HG02938 (cell line): Measurements from ENCODE around the gene ADARB1.

Experiments used
- ATAC-seq: cut with Tn5 transposase; IDR thresholded peaks from one replicate; pipeline ENCODE4 v1.9.1; 2021; ENCODE audit warnings: mild to moderate bottlenecking, moderate library complexity; ENCODE audit not compliant: unreplicated experiment

Gene ADARB1

DNA sequence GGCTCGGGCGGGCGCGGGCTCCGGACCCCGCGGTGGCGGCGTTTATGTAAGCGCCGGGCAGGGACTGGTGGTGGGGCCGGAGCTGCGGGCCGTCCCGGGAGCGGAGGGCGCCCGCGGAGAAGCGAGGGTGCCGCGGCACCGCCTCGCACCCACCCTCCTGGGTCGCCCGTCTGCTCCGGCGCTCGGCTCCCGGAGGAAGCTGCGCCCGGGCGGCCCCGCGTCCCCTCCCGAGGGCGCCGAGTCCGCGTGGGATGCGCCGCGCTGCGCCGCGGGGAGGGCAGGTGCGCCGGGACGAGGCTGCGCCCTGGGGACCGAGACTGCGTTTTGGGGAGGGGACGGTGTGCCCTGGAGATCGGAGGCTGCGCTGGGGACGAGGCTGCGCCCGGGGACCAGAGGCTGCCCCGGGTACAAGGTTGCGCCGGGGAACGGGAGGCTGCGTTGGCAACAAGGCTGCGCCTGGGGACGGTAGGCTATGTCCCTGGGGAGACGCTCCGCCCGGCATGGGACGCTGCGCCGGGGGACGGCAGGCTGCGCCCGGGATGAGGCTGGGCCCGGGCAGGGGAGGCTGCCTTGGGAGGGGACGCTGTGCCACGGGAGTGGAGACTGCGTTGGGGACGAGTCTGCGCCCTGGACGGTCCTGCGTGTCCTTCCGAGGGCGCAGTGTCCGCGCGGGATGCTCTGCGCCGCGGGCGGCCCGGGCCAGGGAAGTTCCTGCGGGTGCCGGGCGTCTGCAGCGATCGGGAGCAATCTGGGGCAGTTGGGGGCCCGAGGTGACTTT lies 627 bp downstream of the ADARB1 start:
- ATAC-seq = no peak

DNA sequence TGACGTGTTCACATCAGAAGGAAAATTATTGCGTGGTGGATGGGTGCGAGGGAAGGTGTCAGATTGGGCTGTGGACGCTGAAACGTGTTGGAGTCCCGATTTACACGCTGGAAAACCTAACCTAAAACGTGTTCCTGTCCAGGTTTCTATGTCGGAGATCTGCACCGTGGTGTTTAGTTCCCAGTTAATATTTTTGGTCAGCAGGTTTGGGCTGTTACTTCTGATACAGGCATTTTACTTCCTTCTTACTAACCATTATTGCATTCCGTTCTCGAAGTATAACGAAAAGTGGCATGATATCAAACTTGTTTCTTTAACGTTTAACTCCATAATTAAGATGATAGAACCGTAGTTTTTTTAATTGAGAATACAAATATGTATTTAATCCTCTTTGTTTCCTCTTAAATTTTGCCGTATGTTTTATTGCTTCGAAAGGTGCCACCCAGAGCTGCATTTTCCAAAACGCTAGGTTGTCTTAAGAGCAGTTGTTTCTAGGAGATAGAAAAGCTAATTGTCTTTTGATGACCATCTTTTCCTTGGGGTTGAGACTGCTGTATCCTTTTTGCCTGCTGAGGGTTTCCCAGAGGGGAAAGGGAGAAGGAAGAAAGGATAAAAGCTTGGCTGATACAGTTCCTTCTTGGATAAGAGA lies 1.3 kb downstream of the ADARB1 start:
- ATAC-seq = no peak

DNA sequence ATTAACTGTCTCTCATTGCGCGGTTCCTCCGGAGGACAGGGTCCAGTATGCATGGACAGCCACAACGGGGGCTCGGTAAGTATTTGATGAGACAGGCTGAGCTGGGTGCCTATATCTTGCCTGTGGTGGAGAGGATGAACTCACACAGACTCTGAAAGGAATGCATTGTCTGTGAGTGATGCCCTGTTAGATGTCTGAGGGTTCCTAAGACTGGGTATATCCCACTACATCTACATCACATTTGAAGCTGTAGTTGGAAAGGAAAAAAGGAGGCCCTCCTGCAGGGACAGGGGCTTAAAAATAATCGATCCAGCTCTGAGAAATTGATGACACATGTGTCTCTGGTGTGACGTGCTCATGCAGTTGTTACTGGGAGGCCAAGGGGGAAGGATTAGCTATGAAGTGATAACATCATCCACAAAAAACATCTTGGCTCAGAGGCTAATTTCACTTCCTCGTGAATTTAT lies 1.9 kb downstream of the ADARB1 start:
- no peak for ATAC-seq

DNA sequence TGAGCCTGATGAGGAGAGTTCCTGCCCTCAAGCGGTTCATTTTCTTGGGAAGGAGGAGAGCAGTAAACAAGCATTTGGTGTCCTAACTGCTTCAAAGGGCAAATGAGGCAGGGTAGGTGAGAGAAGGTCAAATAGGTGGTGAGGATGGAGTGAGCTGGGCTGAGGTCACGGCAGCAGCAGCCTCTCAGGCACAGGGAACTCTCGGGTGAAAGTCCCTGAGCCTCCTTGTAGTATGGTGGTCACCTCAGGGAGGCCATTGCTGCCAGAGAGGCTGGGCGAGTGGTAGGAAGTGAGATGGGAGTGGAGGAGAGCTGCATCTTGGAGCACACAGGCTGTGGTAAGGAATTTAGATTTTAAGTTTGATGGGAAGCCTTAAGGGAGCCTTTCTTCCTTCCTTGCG lies 4.0 kb downstream of the ADARB1 start:
- no peak for ATAC-seq

DNA sequence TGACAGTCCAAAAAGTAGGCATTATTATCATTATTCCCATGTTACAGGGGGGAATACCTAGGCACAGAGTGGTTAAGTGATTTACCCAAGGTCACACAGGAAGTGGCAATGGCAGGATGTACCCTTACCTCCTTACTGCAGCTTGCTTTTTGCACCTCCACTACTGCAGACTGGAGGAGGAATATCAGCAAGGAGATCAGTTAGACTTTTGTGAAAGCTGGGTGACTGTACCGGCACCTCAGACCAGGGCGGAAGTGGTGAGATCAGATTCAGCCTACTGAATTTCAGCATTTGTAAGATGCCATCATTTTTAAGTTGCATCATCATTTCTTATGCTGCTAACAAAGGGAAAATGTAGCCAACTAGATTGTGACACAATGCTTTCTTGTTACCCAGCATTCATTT lies 4.5 kb downstream of the ADARB1 start:
- ATAC-seq = no peak

DNA sequence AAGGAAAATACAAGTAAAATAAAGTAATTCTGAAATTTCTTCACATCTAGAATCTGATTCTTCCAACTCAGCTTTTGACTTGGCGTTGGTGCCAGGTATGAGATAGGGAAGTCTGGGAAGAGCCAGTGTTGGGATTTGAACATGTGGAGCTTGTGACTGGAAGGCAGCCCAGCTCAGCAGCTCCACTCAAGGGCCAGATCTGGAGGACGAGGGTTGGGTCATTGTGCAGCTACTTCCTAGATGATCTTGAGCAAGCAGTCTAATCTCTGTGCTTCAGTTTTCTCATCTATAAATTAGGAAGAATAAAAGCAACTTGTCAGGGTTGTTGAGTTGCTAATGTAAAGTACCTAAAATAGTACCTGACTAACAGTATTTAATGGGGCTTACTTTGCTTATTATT lies 5.0 kb downstream of the ADARB1 start:
- no peak for ATAC-seq

DNA sequence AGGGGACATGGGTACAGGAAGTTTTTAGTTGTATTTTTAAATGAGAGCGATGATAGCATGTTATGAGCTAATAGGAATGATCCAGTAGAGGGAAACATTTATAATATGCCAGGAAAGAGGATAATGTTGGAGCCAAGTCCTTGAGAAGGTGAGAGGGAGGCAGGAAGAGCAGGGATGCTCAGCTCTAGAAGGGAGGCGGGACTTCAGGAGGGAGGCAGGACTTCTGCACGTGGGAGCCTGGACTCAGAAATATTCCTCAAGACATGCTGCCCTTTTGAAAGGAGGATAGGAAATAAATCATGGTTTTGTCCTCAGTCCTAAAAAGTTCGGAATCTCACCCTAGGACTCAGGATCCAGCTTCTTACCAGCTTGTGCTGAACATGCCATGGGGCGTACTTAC lies 5.9 kb downstream of the ADARB1 start:
- ATAC-seq = no peak

DNA sequence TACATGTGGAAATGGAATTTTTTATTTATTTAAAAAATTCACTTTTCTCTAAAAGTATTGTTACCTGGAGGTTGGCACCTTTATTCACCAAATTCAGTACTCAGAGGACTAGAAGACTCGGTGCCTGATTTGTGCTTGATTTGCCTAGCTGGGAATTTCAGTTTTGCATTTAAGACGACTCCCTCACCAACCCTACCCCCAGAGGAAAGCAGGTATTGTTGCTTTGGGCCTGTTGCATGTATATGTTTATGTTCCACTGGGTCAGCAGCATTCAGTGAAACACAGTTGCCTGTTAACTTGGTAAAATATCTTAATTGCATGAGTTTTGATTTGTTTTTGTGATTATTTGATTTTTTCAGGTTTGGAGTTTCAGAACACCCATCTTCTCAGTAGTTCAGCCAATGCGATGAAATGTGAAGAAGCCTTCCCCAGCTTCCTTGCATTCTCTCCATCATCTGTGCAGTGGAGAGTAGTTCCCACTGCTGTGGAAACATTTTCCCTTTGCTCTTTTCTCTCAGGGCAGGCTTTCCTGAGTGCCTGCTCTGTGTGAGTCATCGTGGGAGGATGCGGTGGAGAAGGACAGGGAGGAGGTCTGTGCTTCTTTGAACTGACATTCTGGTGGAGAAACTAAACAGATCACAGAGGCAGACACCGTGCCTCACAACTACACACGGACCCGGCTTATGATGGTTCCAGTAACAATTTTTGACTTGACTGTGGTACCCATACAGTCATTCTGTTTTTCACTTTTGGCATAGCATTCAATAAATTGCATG lies 6.4 kb downstream of the ADARB1 start:
- ATAC-seq = no peak

DNA sequence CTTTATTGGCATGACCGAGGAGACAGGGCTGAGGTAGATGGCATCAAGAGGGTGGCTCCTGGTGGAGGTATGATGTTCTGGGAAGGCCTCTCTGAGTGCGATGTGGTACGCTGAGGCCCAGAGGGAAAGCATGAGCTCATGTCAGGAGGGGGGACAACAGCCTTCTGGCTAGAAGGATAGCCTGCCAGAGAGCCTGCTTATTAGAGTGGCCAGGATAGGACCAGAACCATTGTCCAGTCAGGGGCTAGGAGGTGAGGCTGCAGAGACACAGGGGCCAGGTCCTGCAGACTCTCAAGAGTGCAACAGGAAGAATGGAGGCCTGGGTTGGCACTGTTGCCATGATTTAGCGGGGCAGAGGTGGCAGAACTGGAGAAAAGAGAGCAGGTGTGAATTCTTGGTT lies 7.3 kb downstream of the ADARB1 start:
- no peak for ATAC-seq

DNA sequence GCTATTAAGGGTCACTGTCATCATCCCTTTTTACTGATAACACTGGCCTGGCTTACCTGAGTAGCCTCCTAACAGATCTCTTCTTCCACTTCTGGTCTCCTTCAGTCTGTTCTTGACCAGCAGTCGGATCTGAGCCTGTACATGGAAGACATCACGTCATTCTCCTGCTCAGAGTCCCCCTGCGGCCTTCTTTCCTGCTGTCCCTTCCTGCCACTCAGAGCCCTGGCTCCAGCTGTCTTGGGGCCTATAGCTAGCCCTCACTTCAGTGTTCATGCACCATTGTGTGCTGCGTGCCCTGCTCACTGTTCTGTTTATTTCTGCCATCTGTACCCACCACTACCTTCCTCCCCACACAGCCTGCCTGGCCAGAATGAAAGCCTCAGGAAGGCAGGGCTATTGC lies 8.4 kb downstream of the ADARB1 start:
- no peak for ATAC-seq

DNA sequence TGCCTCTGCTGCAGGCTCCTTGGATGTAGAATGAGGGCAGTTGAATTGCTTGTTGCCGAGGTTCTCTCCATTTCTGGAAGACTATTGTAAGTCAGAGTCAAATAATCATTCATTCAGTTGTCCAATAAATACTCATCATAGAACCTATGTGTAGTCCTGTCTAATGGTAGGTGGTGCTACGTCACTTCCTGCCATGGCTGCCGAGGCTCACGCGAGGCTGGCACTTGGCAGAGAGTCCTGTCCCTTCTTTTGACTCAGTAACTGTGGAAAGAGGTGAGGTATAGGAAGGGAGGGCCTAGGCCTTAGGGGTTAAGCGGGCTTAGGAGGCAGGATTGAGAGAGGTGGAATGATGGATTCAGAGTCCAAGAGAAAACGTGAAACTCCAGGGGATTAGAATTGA lies 9.7 kb downstream of the ADARB1 start:
- ATAC-seq = no peak

DNA sequence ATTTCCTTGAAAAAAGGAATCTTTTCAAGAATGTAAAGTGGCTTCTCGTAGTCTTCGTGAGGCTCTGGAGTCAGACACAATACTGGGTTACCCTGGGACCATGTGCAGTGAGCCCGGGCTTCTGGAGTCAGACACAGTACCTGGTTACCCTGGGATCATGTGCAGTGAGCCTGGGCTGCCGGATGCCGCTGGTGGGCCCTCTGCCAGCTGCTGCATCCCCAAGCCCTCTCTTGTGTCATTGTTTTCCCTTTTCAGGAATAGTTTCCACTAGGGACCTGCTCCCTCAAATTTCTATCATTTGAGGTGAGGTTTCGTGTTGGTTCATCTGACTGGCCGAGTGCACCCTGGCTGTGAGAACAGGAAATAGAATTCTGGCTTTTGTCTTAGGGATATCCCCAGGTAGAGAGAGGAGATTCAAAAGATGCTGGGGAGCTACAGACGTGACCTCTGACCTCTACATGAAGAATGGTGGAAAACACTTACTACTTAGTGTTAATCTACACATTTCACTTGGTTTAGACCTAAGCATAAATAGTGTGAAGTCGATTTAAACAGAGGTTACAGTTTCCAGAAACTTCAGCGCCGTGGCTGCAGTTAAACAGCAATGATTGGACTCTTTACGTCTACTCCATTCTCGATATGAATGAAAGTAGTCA lies 10.6 kb downstream of the ADARB1 start:
- no peak for ATAC-seq

DNA sequence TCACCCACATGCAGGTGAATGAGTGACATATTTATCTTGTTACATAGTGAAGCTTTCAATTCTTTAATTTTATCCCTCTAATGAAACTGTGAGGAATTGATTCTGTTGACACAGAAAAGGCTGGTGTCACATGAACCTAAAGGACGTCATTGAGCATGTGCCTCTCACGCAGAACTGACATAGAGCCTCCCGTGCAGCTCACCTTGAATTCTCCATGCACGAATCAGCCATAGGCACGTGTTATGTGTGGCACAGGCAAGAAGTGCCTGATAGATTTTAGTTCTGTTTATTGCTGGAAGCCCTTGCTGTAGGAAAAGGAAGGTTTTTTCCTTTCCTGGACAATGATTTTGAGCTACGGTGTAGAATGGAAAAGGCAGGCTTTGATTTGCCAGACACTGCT lies 11.3 kb downstream of the ADARB1 start:
- no peak for ATAC-seq

DNA sequence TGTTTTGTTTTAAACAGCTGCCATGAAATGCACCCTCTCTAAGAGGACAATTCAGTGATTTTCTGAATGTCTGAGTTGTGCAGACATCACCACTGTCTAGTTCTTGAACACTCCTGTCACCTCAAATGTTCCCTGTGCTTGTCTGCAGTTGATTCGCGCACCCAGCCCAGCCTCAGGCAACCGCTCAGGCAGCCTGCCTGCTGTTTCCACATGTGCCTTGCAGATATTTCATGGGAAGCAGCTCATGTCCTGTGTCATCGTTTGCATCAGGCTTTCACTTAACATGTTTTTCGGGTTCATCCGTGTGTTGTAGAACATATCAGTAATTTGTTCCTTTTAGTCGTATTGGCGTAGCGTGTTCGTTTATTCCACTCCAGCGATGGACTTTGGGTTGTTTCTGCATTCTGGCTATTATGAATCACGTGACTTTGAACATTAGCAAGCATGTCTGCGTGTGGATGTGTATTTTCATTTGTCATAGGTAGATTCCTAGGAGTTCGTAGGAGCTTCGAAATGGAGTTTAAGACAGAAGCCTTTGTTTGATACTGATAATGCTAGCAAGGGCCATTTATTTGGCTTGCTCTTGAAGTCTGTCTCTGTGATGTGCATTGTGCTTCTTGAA lies 12.1 kb downstream of the ADARB1 start:
- ATAC-seq = no peak

DNA sequence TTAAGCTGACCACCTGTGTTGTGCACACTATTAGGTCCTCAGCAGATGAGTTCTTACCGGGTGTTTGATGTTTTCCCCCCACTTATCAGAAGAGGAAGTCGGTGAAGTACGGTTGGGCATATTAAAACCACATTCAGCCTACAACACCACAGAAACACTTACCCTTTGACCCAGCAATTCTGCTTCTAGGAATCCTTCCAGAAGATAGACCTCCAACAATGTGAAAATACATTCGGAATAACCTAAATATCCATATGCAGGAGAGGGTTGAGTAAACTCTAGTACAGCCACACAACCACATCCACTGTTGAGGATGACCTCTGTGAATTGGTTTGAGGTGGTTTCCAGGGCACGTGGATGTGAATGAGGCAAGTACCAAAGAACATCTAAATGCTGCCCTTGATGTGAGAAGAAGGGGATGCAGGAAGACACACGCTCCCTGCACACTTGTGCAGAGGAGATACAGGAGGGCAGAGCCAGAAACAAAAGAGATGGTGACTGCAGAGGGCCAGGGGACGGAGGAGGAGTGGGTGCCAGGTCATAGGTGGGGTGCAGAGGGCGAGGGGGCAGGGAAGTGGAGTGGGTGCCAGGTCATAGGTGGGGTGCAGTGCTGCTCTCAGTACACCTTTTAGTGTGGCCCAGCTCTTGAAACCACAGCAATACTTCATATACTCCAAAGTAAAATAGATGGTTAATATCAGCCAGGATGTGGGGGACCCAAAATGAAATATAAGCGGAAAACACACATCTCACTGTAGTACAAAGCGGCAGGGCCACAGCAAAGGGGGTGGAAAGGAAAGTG lies 12.8 kb downstream of the ADARB1 start:
- ATAC-seq = no peak

DNA sequence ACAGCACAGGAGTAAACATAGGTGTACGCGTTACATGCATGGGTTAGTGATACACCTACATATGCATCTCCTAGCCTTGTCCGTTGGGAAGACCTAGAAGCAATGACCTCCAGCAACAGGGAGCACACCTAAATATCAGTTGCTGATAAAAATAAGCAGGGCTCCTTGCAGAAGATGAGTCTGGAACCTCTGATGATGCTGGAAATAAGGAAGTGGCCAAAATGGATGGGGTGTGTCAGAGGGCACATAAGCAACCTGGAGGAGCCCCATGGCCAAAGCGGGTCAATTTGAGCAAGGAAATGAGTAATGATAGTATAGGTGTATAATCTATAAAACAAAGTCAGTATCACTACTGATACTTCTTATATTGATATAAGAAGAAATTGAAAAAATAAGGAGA lies 13.7 kb downstream of the ADARB1 start:
- no peak for ATAC-seq

DNA sequence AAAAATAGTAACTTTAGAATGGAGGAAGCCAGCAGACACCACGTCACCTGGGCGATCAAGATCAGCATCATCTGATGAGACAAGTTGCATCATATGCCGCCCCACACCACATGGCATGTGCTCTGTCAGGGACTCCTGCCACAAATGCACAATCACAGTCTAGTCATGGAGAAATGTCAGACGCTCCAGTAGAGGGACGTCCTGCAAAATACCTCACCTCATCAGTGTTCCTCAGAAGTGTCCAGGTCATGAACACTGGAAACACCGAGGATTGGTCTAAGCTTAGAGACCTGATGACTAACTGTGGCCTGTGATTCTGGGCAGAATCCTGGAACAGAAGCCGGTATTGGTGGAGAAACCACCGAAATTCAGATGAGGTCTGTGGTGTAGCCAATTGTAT lies 14.3 kb downstream of the ADARB1 start:
- ATAC-seq = no peak

DNA sequence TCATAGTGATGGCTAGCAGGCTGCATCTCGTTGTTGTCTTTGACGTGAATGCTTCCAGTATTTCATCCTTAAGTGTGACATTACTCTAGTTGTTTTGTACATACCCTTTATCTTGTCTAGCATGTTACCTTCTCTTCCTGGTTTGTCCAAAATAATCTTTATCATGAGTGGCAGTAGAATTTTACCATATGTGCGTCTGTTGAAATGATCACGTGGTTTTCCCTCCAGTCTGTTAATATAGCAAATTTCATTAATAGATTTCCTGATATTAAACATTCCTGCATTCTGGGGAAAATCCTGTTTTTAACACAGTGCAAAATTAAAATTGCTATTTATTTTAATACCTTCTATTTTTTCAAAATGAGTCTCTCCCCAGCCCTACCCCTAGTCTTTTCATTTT lies 15.6 kb downstream of the ADARB1 start:
- no peak for ATAC-seq

DNA sequence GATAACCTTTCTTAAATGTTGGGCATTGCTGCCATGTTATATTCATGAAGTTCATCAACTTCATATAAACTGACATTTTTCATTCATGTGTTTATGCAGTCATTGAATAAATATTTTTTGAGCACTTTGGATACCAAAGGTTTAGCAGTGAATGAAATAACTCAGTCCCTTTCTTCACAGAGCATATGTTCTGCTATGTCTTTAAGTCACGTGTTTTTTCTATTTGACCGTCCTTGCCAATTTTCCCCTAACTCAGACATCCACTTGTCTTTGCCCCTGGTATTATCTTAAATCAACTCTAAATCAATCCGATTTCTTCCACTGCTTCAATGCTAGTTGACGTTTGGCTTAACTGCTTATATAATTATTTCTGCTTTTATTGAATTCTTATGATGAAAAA lies 16.6 kb downstream of the ADARB1 start:
- ATAC-seq = no peak
